ENCODE results near the gene RAB6B.
"Not testable (repeated sequence)": the region's sequence is repeated elsewhere in the genome, so short reads cannot be mapped to it uniquely, and the experiment has no call there.

Gene RAB6B

DNA sequence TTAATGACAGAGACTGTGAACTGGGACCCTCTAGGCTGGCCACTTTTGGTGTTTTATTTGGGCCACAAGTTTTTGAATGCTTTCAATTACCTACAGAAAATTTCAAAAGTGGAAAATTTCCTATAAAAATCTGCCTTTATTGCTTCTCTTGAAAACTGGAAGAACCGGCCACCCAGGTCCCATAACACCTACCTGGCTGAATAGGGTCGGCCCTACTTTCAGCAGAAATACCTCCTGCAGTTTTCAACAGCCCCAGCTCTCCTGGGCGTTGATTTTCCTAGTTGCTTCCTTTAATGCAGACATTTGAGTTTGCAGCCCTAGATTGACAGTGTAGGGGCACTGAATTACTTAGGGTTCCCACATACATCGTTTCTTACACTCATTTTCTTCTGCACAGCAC is 90.8 kb downstream of the RAB6B start:
- DNase-seq: no peak

DNA sequence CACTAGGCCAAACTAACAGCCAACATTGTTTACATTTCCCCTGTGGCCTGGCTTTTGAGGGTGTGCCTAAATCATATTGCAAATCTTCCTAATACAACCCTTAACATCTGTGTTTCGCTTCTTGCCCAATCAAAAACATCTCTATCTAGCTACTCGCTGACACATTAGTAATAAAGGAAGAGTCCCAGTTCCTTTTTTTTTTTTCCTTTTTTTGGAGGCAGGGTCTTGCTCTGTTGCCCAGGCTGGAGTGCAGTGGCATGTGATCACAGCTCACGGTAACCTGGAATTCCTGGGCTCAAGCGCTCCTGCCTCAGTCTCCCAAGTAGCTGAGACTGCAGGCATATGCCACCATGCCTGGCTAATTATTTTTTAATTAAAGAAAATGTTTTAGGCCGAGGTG is 92.2 kb downstream of the RAB6B start:
- DNase-seq: no peak

DNA sequence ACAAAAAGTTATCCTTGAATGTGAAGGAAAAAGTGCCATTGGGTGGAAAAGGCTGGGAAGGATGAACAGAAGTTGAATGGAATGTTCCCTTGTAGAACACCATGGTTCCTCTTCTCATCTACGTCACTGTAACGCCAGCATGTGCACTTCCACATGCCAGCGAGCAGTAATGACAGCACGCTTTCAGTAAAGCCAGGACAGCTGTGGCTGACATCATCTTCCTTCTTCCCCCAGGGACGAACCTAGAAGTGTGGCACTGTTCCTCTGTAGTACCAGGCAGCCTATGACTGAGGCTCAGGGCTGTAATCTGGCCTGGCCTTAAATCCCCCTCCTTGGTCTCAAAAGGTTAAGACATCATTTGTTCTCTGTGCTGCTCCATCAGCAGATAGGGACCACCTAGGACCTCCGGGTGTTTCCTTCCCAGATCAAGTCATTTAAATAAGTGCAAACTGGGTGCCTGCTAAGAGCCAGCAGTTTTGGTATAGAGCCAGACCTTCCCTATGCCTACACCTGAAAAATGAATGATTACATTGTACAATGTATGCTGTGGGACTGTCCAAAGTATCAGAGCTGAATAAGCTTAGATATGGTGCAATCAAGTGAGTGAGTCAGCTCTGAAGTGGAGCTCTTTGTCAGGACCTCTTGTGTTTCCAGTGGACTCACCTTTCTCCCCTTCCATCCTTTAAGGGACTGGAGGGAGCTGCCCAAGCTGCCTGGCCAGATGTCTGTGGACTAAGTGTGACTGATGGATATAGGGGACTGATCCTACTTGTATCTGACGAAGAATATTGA is 95.7 kb downstream of the RAB6B start:
- DNase-seq: no peak

DNA sequence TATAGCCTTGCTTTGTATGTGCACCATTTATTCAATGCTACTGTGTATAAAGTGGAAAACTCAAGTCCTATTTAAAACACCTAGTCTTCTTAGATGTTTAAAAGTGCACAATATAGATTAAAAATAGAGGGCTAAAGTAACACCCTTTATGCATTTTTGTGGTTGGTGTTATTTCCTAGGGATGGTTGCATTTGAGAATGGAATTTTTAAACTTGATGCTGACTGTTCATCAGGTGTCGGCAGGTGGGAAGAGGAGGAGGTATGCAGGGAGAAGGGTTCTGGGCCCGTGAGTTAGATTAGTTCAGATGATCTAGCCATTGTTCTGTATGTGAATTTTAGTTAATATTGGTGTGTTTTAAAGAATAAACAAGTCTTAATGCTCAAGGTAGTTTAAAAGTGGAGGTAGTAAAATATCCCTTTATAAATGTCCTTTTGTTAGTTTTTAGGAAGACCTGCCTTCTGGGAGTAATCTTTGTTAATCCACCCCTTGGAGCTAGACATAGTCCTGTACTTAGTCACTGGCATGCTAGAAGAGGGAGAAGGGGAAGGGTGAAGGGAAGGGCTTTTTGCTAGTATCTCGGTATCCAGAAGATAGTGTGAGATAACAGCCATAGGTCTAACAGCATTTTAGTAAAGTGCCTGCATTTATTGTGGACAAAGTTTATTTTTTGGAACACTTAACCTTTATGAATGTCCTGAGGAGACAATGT is 98.1 kb downstream of the RAB6B start:
- no peak for DNase-seq

DNA sequence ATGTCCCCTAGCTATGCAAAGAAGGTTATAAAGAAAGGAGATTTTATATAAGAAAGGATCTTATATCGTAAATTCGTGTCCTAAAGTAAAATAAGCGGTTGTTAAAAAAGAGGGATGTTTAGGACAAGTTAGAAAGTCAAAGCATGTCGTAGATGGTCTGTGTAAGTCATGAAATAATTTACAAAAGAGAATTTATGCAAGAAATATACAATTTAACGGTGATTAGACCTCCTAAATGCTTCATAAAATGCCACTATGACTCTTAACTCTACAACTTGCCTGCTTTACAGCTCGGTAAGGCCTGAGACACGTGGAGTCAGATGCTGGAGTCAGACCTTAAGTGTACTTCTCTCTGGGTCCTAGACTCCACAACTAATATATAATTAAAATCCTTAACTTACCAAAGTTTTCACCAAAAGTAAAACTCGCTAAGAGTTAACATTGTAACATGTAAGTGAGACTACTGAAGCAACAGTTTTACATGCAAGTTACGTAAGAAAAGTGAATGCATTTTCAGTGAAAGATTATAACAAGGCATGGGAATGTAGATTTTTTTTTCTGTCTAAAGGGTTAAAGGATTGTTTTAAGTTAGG is 103.4 kb downstream of the RAB6B start:
- DNase-seq: no peak

DNA sequence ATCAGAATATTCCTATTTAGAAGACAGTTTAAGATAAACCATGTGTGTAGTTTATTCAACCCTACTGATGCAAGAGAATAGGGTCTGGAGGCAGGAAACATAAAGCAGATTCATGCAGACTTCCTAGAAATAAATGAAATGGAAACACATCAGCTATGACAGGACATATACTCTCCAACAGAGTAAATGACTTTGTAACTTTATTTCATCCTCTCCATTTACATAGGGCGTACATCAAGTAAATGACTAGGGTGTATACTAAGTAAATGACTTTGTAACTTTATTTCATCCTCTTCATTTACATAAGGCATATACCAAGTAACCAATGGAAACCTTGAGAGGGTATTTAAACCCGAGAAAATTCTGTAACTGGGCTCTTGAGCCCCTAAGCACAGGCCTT is 107.7 kb downstream of the RAB6B start:
- DNase-seq: no peak

DNA sequence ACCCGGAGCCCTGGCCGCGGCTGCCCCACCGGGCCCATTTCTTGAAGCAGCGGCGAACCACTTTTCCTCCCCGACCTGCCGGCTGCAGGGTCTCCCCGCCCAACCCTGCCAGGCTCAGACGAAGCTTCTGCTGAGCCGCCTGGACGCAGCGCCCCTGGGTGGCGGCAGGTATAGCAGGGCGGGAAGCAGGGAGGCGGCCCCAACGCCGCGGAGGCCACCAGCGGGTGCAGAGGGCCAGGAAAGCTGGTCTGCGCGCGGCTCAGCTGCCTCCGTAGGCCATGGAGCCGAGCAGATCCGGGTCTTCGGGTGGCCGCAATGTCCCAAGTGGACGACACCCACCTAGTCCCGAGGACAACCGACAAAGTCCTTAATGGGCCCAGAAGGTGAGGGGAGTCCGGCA is 111.9 kb downstream of the RAB6B start:
- no peak for DNase-seq

DNA sequence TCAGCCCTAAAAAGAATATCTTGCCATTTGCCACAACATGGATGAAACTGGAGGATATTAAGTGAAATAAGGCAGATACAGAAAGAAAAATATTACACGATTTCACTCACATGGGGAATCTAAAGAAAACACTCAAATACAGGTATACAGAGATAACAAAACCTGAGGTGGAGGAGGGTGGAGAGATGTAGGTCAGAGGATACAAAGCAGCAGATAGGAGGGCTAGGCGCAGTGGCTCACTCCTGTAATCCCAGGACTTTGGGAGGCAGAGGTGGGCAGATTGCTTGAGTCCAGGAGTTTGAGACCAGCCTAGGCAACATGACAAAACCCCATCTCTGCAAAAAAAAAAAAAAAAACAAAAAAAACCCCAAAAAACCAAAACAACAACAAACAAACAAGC is 113.2 kb downstream of the RAB6B start:
- no peak for DNase-seq

DNA sequence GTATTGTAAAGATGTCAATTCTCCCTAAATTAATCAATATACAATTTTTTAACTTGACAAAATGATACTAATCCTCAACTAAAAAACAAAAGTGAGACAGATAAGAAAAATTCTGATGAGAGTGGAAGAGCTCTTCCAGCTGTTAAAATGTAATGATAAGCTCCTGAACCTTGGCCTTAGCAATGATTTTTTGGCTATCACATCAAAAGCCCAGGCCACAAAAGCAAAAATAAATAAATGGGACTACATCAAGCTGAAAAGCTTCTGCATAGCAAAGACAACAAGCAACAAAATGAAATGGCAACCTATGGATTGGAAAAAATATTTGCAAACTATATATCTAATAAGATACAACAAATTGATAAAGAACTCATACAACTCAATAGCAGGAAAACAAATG is 114.1 kb downstream of the RAB6B start:
- no peak for DNase-seq

DNA sequence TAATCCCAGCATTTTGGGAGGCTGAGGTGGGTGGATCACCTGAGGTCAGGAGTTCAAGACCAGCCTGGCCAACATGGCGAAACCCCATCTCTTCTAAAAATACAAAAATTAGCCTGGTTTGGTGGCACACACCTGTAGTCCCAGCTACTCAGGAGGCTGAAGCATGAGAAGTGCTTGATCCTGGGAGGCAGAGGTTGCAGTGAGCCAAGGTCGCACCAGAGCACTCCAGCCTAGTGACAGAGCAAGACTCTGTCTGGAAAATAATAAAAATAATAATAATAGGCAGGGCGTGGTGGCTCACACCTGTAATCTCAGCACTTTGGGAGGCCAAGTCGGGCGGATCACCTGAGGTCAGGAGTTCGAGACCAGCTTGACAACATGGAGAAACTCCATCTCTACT is 114.9 kb downstream of the RAB6B start:
- DNase-seq: not testable (repeated sequence)

DNA sequence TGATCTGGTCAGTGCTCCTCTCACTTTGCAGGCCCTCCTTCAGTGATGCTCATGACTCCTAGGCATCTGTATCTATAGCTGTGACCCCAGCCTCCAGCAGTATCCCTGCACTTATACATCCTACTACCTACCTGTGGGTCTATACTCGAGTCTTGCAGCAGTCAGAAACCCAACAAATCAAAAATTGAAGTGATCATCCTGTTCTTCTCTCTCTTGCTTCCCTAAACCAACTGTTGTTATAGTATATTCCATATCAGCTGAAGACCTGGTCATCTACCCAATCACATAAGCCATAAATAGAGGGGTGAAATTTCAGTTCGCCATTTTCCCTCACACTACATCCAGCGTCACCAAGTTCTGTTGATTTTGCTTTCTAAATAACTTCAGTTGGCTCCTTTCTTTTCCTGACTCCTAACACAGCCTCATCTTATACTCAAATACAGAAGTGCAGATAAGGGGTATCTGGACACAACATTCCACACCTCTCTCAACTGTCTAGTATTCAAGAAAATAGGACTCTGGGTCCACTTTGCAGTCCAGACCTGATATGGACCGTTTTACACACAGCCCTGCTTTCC is 116.0 kb downstream of the RAB6B start:
- DNase-seq: no peak

DNA sequence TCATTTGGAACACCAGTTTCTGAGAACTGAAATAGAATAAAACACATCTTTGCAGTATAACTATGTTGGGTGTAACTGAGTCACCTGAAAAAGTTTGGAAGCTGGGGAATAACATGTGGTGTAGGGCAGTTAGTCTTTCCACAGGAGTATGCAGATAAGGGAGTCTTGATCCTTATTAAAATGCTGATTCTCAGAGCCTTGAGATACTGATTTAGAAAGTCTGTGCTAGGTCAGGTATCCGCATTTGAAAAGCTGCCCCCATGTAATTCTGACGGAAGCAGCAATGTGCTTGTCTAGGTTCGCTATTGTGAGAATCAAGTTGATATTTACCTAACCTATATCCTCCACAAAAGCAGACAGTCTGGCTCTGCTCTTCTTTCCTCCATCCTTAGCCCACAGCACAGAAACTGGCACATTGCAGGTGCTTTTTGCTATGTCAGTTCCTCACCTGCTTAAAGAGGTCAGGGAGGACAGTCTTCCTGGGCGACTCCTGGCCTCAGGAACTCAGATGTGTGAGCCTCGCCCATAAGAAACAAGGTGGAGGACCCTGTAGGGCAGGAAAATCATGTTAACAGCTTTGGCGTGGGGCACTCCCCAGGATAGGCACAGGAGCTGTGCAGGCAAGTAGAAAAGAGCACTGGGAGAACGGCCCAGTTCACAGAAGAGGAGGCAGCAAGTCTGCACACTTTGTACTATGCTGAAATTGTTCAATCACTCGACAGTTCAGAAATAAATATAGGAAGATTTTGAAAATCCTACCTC is 117.7 kb downstream of the RAB6B start:
- DNase-seq: no peak

DNA sequence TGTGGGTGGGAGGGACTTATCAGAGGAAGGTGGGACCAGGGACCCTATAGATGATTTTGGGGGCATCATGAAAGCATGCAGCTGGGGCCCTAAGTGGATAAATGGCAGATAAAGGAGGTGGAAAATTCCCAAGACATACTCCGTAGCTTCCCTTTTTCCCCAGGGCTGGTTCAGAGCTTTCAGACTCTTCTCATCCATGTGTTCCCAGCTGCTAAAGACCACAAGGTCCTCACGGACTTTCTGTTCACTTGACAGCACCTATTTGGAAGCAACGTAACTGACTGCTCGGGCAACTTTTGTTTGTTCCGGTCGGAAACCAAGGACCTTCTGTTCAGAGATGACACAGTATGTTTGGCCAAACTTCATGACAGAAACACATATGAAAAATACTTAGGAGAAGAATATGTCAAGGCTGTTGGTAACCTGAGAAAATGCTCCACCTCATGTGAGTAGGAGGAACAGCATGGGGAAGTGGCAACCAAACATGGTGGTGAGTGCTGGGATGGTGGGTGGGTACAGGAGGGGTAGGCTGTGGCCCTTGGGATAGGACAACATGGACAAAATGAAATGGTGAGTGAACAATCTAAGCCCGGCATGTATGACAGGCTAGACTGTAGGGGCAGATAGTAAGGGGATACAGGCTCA is 118.8 kb downstream of the RAB6B start:
- DNase-seq: no peak

DNA sequence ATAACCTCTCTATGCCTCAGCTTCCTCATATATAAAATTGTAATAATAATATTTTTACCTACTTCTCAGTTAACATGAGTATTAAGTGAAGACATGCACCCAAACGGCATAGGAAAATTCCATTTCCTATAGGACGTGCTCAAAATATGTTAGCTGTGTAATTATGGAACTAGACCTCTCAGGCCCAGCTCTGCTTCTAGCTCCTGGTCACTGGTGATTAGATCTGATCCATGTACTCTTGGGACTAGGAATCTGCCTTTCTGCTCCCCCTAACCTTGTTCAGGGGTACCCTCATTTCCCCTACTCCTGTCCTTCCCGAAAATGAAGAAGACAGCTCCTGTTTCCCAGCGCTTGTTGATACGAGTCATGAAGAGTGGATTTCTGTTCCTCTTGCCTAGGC is 119.8 kb downstream of the RAB6B start:
- DNase-seq: no peak

DNA sequence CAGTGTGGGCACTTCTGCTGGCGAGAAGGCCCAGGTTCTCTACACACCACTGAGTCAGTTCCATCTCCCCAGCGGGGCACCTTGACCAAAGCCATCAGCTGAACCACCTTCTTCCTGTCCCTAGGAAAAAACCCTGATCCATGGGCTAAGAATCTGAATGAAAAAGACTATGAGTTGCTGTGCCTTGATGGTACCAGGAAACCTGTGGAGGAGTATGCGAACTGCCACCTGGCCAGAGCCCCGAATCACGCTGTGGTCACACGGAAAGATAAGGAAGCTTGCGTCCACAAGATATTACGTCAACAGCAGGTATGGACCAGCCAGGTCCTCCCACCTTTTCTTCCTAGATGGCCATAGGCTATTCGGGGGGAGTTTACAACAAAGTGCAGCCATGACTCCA is 120.4 kb downstream of the RAB6B start:
- DNase-seq: no peak
